ENCODE results near the gene PHF13.

DNA sequence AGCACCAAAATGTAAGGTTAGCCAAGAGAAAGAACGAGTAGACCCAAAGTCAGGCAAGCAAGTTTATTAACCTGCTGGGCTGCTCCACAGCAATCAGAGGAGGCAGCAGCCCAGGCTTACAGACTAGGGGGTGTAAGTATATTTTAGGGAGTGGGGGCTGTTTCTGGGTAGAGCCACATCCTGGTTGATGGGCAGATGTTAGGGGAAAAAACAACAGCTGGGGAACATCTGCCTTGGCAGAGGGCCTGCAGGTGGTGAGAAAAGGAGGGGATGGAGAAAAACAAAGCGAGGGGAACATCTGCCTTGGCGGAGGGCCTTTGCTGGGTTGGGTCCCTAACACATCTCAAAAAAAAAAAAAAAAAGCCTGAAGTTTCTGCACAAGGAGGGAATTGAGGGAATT, 43.4 kb upstream of the PHF13 start:
- TF ChIP-seq, protein P1, sequence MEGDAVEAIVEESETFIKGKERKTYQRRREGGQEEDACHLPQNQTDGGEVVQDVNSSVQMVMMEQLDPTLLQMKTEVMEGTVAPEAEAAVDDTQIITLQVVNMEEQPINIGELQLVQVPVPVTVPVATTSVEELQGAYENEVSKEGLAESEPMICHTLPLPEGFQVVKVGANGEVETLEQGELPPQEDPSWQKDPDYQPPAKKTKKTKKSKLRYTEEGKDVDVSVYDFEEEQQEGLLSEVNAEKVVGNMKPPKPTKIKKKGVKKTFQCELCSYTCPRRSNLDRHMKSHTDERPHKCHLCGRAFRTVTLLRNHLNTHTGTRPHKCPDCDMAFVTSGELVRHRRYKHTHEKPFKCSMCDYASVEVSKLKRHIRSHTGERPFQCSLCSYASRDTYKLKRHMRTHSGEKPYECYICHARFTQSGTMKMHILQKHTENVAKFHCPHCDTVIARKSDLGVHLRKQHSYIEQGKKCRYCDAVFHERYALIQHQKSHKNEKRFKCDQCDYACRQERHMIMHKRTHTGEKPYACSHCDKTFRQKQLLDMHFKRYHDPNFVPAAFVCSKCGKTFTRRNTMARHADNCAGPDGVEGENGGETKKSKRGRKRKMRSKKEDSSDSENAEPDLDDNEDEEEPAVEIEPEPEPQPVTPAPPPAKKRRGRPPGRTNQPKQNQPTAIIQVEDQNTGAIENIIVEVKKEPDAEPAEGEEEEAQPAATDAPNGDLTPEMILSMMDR (IDR thresholded peaks at IDR 0.05 in 2 of 3, conservative IDR thresholded peaks at IDR 0.05 in 1 of 3; ENCODE audit: control insufficient read depth in 2 of 3, extremely low read depth in 1 of 3, insufficient read depth in 1 of 3, low read depth in 3 of 3, low read length in 3 of 3) = no peak
- TF ChIP-seq, protein P2, sequence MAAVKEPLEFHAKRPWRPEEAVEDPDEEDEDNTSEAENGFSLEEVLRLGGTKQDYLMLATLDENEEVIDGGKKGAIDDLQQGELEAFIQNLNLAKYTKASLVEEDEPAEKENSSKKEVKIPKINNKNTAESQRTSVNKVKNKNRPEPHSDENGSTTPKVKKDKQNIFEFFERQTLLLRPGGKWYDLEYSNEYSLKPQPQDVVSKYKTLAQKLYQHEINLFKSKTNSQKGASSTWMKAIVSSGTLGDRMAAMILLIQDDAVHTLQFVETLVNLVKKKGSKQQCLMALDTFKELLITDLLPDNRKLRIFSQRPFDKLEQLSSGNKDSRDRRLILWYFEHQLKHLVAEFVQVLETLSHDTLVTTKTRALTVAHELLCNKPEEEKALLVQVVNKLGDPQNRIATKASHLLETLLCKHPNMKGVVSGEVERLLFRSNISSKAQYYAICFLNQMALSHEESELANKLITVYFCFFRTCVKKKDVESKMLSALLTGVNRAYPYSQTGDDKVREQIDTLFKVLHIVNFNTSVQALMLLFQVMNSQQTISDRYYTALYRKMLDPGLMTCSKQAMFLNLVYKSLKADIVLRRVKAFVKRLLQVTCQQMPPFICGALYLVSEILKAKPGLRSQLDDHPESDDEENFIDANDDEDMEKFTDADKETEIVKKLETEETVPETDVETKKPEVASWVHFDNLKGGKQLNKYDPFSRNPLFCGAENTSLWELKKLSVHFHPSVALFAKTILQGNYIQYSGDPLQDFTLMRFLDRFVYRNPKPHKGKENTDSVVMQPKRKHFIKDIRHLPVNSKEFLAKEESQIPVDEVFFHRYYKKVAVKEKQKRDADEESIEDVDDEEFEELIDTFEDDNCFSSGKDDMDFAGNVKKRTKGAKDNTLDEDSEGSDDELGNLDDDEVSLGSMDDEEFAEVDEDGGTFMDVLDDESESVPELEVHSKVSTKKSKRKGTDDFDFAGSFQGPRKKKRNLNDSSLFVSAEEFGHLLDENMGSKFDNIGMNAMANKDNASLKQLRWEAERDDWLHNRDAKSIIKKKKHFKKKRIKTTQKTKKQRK (IDR thresholded peaks at IDR 0.05; ENCODE audit: low read depth, low read length) = no peak
- TF ChIP-seq BACH1 (IDR thresholded peaks at IDR 0.05; ENCODE audit: borderline replicate concordance) (no peak), RB1 (IDR thresholded peaks at IDR 0.05; ENCODE audit: borderline replicate concordance) (no peak), REST (IDR thresholded peaks at IDR 0.05; ENCODE audit: low read depth, low read length) (no peak), FOXK2 (IDR thresholded peaks at IDR 0.05) (no peak), ELK1 (IDR thresholded peaks at IDR 0.05; ENCODE audit: low read depth, low read length) (no peak), CREM (IDR thresholded peaks at IDR 0.05; ENCODE audit: low read depth) (no peak), JUNB (IDR thresholded peaks at IDR 0.05) (no peak), CBX5 (IDR thresholded peaks at IDR 0.05; ENCODE audit: low read depth) (no peak)
